Tibial nerve (tissue), 4 donors: ENCODE results near the gene DDX39A. TPM values are rescaled to one million over a fixed set of nuclear protein-coding genes. Genes with fewer than 3 reads are reported as not detected.
A peak's percentile ranks its signal among the peaks of the same experiment; 100 is the strongest.

ENCODE experiments used
- DNase-seq, 2 donors: peaks; one replicate each; pipeline ENCODE4 v3.0.0-alpha.2; 2019; ENCODE audit warnings: low spot score in 2 of 2
- H3K27ac ChIP-seq, 4 donors: fragments of 200-600 bp; sonication (generic) in 3 of 4; one replicate each; pipeline ENCODE4 v1.5.1; 2017 to 2019; ENCODE audit warnings: mild to moderate bottlenecking in 1 of 4
- H3K27me3 ChIP-seq, 2 donors: fragments of 200-600 bp; sonication (generic) in 1 of 2; one replicate each; pipeline versions ENCODE4 v1.5.1 to v1.6.0; 2017 to 2019
- H3K36me3 ChIP-seq, 3 donors: fragments of 200-600 bp; sonication (generic); one replicate each; pipeline ENCODE4 v1.5.1; 2018 to 2019
- H3K4me1 ChIP-seq, 4 donors: fragments of 200-600 bp; sonication (generic) in 3 of 4; one replicate each; pipeline ENCODE4 v1.5.1; 2017 to 2019
- H3K4me3 ChIP-seq, 4 donors: fragments of 200-600 bp; sonication (generic) in 3 of 4; one replicate each; pipeline ENCODE4 v1.5.1; 2017 to 2019; ENCODE audit warnings: mild to moderate bottlenecking in 1 of 4, moderate library complexity in 1 of 4
- H3K9me3 ChIP-seq, 4 donors: fragments of 200-600 bp; sonication (generic) in 3 of 4; one replicate each; pipeline ENCODE4 v1.5.1; 2017 to 2019
- CTCF ChIP-seq, 5 experiments: fragments of 200-600 bp in 3 of 5; fragments of 450-650 bp in 2 of 5; sonication (generic) in 3 of 5; IDR thresholded peaks; one replicate each; pipeline ENCODE4 v1.5.1; 2016 to 2019; ENCODE audit warnings: antibody characterized with exemption in 5 of 5, mild to moderate bottlenecking in 3 of 5, moderate library complexity in 2 of 5
- EP300 ChIP-seq, 2 donors: sonication (generic); formaldehyde crosslinking; IDR thresholded peaks; one replicate each; pipeline ENCODE4 v1.6.1; 2017; ENCODE audit warnings: antibody characterized with exemption in 2 of 2, mild to moderate bottlenecking in 1 of 2
- POLR2A ChIP-seq, 2 donors: fragments of 450-650 bp; IDR thresholded peaks; one replicate each; pipeline ENCODE4 v1.6.1; 2017; ENCODE audit warnings: antibody characterized with exemption in 2 of 2, mild to moderate bottlenecking in 2 of 2, moderate library complexity in 2 of 2
- WGBS, 2 donors: methylation state at CpG; one replicate each; pipeline ENCODE4 v1.1.5; 2018; 5-methylcytosine and 5-hydroxymethylcytosine counted together
- total RNA-seq, 4 donors: library from RNA; depleted of rRNA; stranded (reverse); fragments of >200 nt; gene quantifications; one replicate each; pipeline ENCODE4 v1.1.0, GENCODE V29; 2016

Gene DDX39A
- total RNA-seq, 4 donors from 2014 or later = 60.7 to 136 (median 92.6) TPM

GRCh38 chr19:14434543-14435319 lies 15.6 kb upstream of the DDX39A start:
- peaks cover 0 to 62% (median 29%) of the 10 kb centered on the region in 4 donors for H3K4me1 ChIP-seq
- peak overlapping the region; percentile 47 to 91 (median 87) for H3K27ac ChIP-seq
- DNase-seq = no peak
- no peaks in the 10 kb centered on the region for H3K27me3 ChIP-seq
- H3K4me3 ChIP-seq = peak overlapping the region in 3 of 4 donors; percentile 67 to 82 (median 75)
- WGBS, 2 donors = 38 to 41% methylated on average over 21 to 23 of the region's 23 CpGs
- peaks cover 0 to 11% (median 0%) of the 10 kb centered on the region in 3 donors for H3K36me3 ChIP-seq
- H3K9me3 ChIP-seq = no peaks in the 10 kb centered on the region
- TF ChIP-seq EP300 (IDR thresholded peaks at IDR 0.05) (no peak), CTCF (IDR thresholded peaks at IDR 0.05) (no peak), POLR2A (IDR thresholded peaks at IDR 0.05) (no peak)

- peaks cover 0 to 11% (median 0%) of the 10 kb centered on the region in 3 donors for H3K36me3 ChIP-seq
- no peak for DNase-seq
- peak overlapping the region; percentile 67 to 82 (median 72) for H3K4me3 ChIP-seq
- WGBS, 2 donors = 3 to 9% methylated on average over 13 to 33 of the region's 52 CpGs
- peak overlapping the region; percentile 47 to 91 (median 87) for H3K27ac ChIP-seq
- TF ChIP-seq EP300 (IDR thresholded peaks at IDR 0.05) = no peak
- no peak for TF ChIP-seq POLR2A (IDR thresholded peaks at IDR 0.05)
- TF ChIP-seq CTCF (IDR thresholded peaks at IDR 0.05) = no peak
- no peaks in the 10 kb centered on the region for H3K9me3 ChIP-seq
- H3K4me1 ChIP-seq = peaks cover 0 to 53% (median 20%) of the 10 kb centered on the region in 4 donors
- H3K27me3 ChIP-seq = no peaks in the 10 kb centered on the region
These were observed 14.7 kb upstream of the DDX39A start for GRCh38 chr19:14433554-14434501.

- no peaks in the 10 kb centered on the region for H3K9me3 ChIP-seq
- H3K4me1 ChIP-seq = peaks cover 0 to 45% (median 20%) of the 10 kb centered on the region in 4 donors
- no peaks in the 10 kb centered on the region for H3K27me3 ChIP-seq
- DNase-seq = no peak
- peaks cover 0 to 11% (median 0%) of the 10 kb centered on the region in 3 donors for H3K36me3 ChIP-seq
- peak within 1 kb of the TSS; percentile 67 to 82 (median 72) for H3K4me3 ChIP-seq
- WGBS, 2 donors = 5 to 7% methylated on average over 35 to 63 of the region's 85 CpGs
- H3K27ac ChIP-seq = peak within 1 kb of the TSS; percentile 47 to 91 (median 87)
- peak in 2 of 5 experiments; percentile 11 to 30 for TF ChIP-seq CTCF (IDR thresholded peaks at IDR 0.05)
- TF ChIP-seq EP300 (IDR thresholded peaks at IDR 0.05) = no peak
- TF ChIP-seq POLR2A (IDR thresholded peaks at IDR 0.05) = peak; percentile 14 to 24
These were observed 13.8 kb upstream of the DDX39A start, which contains the start of gene PKN1 for GRCh38 chr19:14432791-14433553. TSS of gene PKN1 (plus strand) at chr19:14433306. CDS start at chr19:14433522, 216 bp downstream.

DNA sequence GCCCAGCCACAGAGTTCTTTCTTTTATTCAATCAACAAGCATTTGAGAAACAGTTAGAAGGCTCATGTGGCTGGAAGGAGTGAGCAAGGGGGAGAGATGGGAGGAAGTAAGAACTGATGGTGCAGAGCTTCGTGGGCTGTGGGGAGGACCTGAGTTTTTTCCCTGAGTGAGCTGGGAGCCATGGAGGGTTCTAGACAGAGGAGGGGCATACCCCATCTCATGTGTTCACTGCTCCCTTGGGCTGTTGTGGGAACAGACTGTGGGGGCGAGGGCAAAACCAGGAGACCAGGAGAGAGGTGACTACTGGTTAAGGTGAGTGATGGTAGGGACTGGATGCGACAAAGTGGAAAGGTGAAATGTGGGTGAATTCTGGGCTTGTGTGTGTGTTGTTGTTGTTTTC lies 11.6 kb upstream of the DDX39A start:
- TF ChIP-seq EP300 (IDR thresholded peaks at IDR 0.05) (no peak), POLR2A (IDR thresholded peaks at IDR 0.05) (no peak), CTCF (IDR thresholded peaks at IDR 0.05) (no peak)
- 79 to 85% methylated on average over 3 of the region's 3 CpGs for WGBS, 2 donors
- H3K36me3 ChIP-seq = peaks cover 0 to 3% (median 0%) of the 10 kb centered on the region in 3 donors
- no peaks in the 10 kb centered on the region for H3K27me3 ChIP-seq
- no peak for DNase-seq
- no peak overlapping the region for H3K27ac ChIP-seq
- H3K9me3 ChIP-seq = no peaks in the 10 kb centered on the region
- H3K4me3 ChIP-seq = no peak overlapping the region
- peaks cover 0 to 35% (median 20%) of the 10 kb centered on the region in 4 donors for H3K4me1 ChIP-seq
